Hepatocyte (in vitro differentiated cells): ENCODE data around the gene VGLL4. TPM values are rescaled to one million over a fixed set of nuclear protein-coding genes. Genes with fewer than 3 reads are reported as not detected.

Experiments used
- DNase-seq: peaks from one replicate; pipeline ENCODE4 v3.0.0-alpha.2; 2016; ENCODE audit warnings: low spot score
- H2AFZ ChIP-seq: fragments of 200-600 bp; sonication (generic); 2 replicates; pipeline ENCODE4 v1.6.0; 2016; ENCODE audit warnings: antibody characterized with exemption, mild to moderate bottlenecking
- H3K27ac ChIP-seq: fragments of 200-600 bp; sonication (generic); 2 replicates; pipeline ENCODE4 v1.5.1; 2016; ENCODE audit warnings: mild to moderate bottlenecking
- H3K27me3 ChIP-seq: fragments of 200-600 bp; sonication (generic); 2 replicates; pipeline ENCODE4 v1.6.1; 2016
- H3K36me3 ChIP-seq: fragments of 200-600 bp; sonication (generic); replicated peaks from 2 replicates; pipeline ENCODE4 v1.5.1; 2016; ENCODE audit warnings: low read depth; ENCODE audit not compliant: insufficient read depth
- H3K4me1 ChIP-seq: fragments of 200-600 bp; sonication (generic); 2 replicates; pipeline ENCODE4 v1.5.1; 2016; ENCODE audit warnings: mild to moderate bottlenecking, moderate library complexity; ENCODE audit not compliant: insufficient read depth
- H3K4me2 ChIP-seq: fragments of 200-600 bp; sonication (generic); 2 replicates; pipeline ENCODE4 v1.6.0; 2016
- H3K4me3 ChIP-seq: fragments of 200-600 bp; sonication (generic); 2 replicates; pipeline ENCODE4 v1.5.1; 2016; ENCODE audit warnings: mild to moderate bottlenecking
- H3K79me2 ChIP-seq: fragments of 200-600 bp; sonication (generic); 2 replicates; pipeline ENCODE4 v1.6.0; 2017; ENCODE audit warnings: mild to moderate bottlenecking
- H3K9me2 ChIP-seq: fragments of 200-600 bp; sonication (generic); replicated peaks from 2 replicates; pipeline ENCODE4 v1.6.0; 2017; ENCODE audit warnings: mild to moderate bottlenecking; ENCODE audit not compliant: insufficient read depth
- H3K9me3 ChIP-seq: fragments of 200-600 bp; sonication (generic); 2 replicates; pipeline ENCODE4 v1.5.1; 2016; ENCODE audit warnings: low read depth, mild to moderate bottlenecking
- H4K20me1 ChIP-seq: fragments of 200-600 bp; sonication (generic); 2 replicates; pipeline ENCODE4 v1.6.0; 2016; ENCODE audit warnings: mild to moderate bottlenecking; ENCODE audit not compliant: insufficient read depth, poor library complexity, severe bottlenecking
- EZH2 ChIP-seq: fragments of 200-600 bp; sonication (generic); IDR thresholded peaks from 2 replicates; pipeline ENCODE4 v1.6.1; 2016; ENCODE audit warnings: antibody characterized with exemption, mild to moderate bottlenecking, borderline replicate concordance
- EZH2phosphoT487 ChIP-seq: fragments of 200-600 bp; sonication (generic); IDR thresholded peaks from one replicate; pipeline ENCODE4 v1.6.1; 2018; ENCODE audit warnings: antibody characterized with exemption, mild to moderate bottlenecking, low read depth, moderate library complexity; ENCODE audit not compliant: unreplicated experiment, severe bottlenecking
- WGBS: methylation state at CpG from one replicate; pipeline ENCODE4 v1.1.6; 2016; ENCODE audit warnings: low lambda C conversion rate; ENCODE audit errors: missing lambda C conversion rate; 5-methylcytosine and 5-hydroxymethylcytosine counted together
- polyA plus RNA-seq: library from polyadenylated mRNA; unstranded; fragments of >200 nt; fragmentation: Nextera tagmentation; extraction: Ambion mirVana; gene quantifications from 2 replicates; pipeline ENCODE4 v1.2.1, GENCODE V29; 2016
- total RNA-seq: library from RNA; depleted of rRNA; stranded (reverse); fragments of >200 nt; gene quantifications from 2 replicates; pipeline ENCODE4 v1.2.3, GENCODE V29; 2014
- TF ChIP-seq, protein P1 (sequence below): fragments of 200-600 bp; sonication (generic); IDR thresholded peaks from 2 replicates; pipeline ENCODE4 v1.5.1; 2016; ENCODE audit warnings: antibody characterized with exemption, mild to moderate bottlenecking; ENCODE audit not compliant: poor library complexity

The VGLL4 gene
- total and polyA plus RNA-seq, 2 experiments from 2014 or later, result 57.9 to 109 TPM

DNA sequence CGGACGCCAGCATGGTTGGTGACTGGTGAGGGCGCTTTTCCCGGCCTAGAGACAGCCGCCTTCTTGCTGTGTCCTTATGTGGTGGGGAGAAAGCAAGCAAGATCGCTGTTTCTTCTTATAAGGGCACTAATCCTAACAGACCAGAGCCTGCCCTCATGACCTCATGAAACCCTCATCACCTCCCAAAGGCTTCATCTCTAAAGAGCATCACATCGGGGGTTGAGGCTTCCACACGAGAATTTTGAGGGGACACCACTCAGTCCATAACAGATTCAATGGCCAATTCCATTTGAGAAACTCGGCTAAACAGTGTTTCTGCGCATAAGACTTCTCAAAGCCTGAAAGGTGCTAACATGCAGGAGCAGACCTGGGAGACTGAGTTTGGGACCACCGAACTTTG is 54.0 kb downstream of the VGLL4 start:
- H3K4me2 ChIP-seq, result no peak overlapping the region
- no peak for DNase-seq
- no peak overlapping the region for H2AFZ ChIP-seq
- no peaks in the 10 kb centered on the region for H3K9me3 ChIP-seq
- H3K9me2 ChIP-seq, result no peaks in the 10 kb centered on the region
- peaks cover 35% of the 10 kb centered on the region for H3K4me1 ChIP-seq
- H3K79me2 ChIP-seq, result peaks cover 97% of the 10 kb centered on the region
- H3K36me3 ChIP-seq, result no peaks in the 10 kb centered on the region
- H3K4me3 ChIP-seq, result no peak overlapping the region
- TF ChIP-seq EZH2 (no peak), EZH2phosphoT487 (no peak)
- TF ChIP-seq, protein P1, sequence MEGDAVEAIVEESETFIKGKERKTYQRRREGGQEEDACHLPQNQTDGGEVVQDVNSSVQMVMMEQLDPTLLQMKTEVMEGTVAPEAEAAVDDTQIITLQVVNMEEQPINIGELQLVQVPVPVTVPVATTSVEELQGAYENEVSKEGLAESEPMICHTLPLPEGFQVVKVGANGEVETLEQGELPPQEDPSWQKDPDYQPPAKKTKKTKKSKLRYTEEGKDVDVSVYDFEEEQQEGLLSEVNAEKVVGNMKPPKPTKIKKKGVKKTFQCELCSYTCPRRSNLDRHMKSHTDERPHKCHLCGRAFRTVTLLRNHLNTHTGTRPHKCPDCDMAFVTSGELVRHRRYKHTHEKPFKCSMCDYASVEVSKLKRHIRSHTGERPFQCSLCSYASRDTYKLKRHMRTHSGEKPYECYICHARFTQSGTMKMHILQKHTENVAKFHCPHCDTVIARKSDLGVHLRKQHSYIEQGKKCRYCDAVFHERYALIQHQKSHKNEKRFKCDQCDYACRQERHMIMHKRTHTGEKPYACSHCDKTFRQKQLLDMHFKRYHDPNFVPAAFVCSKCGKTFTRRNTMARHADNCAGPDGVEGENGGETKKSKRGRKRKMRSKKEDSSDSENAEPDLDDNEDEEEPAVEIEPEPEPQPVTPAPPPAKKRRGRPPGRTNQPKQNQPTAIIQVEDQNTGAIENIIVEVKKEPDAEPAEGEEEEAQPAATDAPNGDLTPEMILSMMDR, result no peak
- peak overlapping the region; percentile 78 for H3K27ac ChIP-seq
- H4K20me1 ChIP-seq, result peaks cover 62% of the 10 kb centered on the region
- 79% methylated on average over 11 of the region's 11 CpGs for WGBS
- H3K27me3 ChIP-seq, result no peaks in the 10 kb centered on the region

DNA sequence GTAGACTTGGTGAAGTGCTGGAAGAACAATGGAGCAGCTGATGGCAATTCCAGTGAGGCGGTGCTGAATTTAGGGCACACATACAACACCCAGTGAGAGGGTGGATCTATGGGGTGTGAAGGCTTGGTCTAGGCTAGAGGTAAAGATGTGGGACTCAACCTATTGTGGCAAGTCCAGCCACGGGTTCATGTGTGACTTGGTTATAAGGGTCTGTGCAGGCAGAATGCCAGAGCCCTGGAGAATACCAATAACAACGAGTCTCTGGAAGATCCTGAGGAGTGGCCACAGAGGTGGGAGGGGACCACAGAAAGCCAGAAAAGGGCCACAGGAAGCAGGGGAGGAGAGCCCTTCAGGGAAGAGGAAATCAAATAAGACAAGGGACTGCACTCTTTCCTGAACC is 55.0 kb downstream of the VGLL4 start:
- no peaks in the 10 kb centered on the region for H3K9me3 ChIP-seq
- DNase-seq, result no peak
- H3K36me3 ChIP-seq, result no peaks in the 10 kb centered on the region
- no peaks in the 10 kb centered on the region for H3K27me3 ChIP-seq
- H2AFZ ChIP-seq, result no peak overlapping the region
- H4K20me1 ChIP-seq, result peaks cover 59% of the 10 kb centered on the region
- no peaks in the 10 kb centered on the region for H3K9me2 ChIP-seq
- no peak overlapping the region for H3K4me3 ChIP-seq
- TF ChIP-seq, protein P1, result no peak
- TF ChIP-seq EZH2, result no peak
- no peak for TF ChIP-seq EZH2phosphoT487
- peaks cover 43% of the 10 kb centered on the region for H3K4me1 ChIP-seq
- no peak overlapping the region for H3K27ac ChIP-seq
- no peak overlapping the region for H3K4me2 ChIP-seq
- H3K79me2 ChIP-seq, result peaks cover 97% of the 10 kb centered on the region
- WGBS, result 83% methylated on average over 3 of the region's 3 CpGs

DNA sequence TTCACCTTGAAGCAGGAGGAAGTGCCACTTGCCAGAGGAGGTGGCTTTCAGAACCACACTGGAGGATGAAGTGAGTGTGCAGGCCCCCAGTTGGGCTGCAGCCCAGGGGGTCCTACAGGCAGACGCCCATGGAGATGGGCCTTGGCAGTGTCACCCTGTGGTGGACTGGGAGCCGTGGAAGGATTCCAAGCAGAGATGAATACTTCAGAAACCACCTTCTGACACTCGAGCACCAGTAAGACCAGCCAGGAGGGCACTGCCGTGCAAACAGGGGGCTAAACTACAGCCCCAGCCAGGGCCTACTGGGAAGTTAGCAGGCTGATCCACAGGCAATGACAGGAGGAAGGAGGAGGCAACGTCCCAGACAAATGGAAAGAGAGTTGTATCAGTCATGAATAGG is 55.4 kb downstream of the VGLL4 start:
- peaks cover 58% of the 10 kb centered on the region for H4K20me1 ChIP-seq
- no peaks in the 10 kb centered on the region for H3K27me3 ChIP-seq
- H3K4me3 ChIP-seq, result no peak overlapping the region
- peaks cover 97% of the 10 kb centered on the region for H3K79me2 ChIP-seq
- WGBS, result 91% methylated on average over 5 of the region's 5 CpGs
- H3K9me3 ChIP-seq, result no peaks in the 10 kb centered on the region
- no peaks in the 10 kb centered on the region for H3K36me3 ChIP-seq
- no peak overlapping the region for H2AFZ ChIP-seq
- DNase-seq, result no peak
- peaks cover 46% of the 10 kb centered on the region for H3K4me1 ChIP-seq
- H3K9me2 ChIP-seq, result no peaks in the 10 kb centered on the region
- no peak overlapping the region for H3K27ac ChIP-seq
- H3K4me2 ChIP-seq, result no peak overlapping the region
- TF ChIP-seq EZH2, result no peak

DNA sequence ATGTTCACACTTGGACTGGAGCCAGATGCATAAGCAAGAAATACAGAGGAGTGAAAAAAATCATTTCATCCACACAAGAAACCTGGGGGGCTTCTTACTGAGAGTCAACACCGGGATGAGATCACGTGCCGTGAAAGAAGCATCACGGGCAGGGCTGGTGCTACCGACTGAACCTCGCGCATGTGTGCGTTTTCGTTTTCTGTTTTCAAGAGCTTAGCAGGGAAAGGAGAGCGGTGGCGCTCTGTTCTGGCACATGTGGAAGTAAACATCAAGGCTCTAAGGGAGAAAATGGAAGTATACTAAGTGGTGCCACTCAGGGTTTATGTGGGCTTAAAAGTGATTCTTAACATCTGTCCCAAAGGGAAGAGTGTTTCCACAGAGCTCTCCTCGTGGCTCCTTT is 55.9 kb downstream of the VGLL4 start:
- TF ChIP-seq EZH2phosphoT487 (no peak), EZH2 (no peak)
- TF ChIP-seq, protein P1, result no peak
- peaks cover 46% of the 10 kb centered on the region for H3K4me1 ChIP-seq
- H3K9me2 ChIP-seq, result no peaks in the 10 kb centered on the region
- H2AFZ ChIP-seq, result no peak overlapping the region
- H3K27me3 ChIP-seq, result no peaks in the 10 kb centered on the region
- DNase-seq, result no peak
- WGBS, result 89% methylated on average over 12 of the region's 12 CpGs
- no peak overlapping the region for H3K4me2 ChIP-seq
- no peak overlapping the region for H3K27ac ChIP-seq
- H4K20me1 ChIP-seq, result peaks cover 59% of the 10 kb centered on the region
- H3K9me3 ChIP-seq, result no peaks in the 10 kb centered on the region
- no peak overlapping the region for H3K4me3 ChIP-seq
- H3K36me3 ChIP-seq, result no peaks in the 10 kb centered on the region
- peaks cover 97% of the 10 kb centered on the region for H3K79me2 ChIP-seq
